Osteoblast (primary cell): ENCODE results near the gene STRN4. TPM values are rescaled to one million over a fixed set of nuclear protein-coding genes. Genes with fewer than 3 reads are reported as not detected.

ENCODE experiments used
- DNase-seq: peaks from one replicate; pipeline ENCODE4 v3.0.0; 2011; ENCODE audit warnings: low spot score, mixed read lengths; ENCODE audit not compliant: insufficient read length; ENCODE audit errors: missing footprints
- H2AFZ ChIP-seq: 2 replicates; pipeline ENCODE4 v1.6.0; 2011; ENCODE audit warnings: mild to moderate bottlenecking, low read length
- H3K27ac ChIP-seq: 2 replicates; pipeline ENCODE4 v1.5.1; 2011; ENCODE audit warnings: mild to moderate bottlenecking, low read depth, low read length, moderate library complexity
- H3K27me3 ChIP-seq: 2 replicates; pipeline ENCODE4 v1.6.0; 2012; ENCODE audit warnings: mild to moderate bottlenecking, control low read depth, inconsistent platforms, low read length, moderate library complexity; ENCODE audit not compliant: insufficient read depth
- H3K36me3 ChIP-seq: 2 replicates; pipeline ENCODE4 v1.5.1; 2011; ENCODE audit warnings: mild to moderate bottlenecking, low read length, control low read depth, moderate library complexity; ENCODE audit not compliant: insufficient read depth
- H3K4me1 ChIP-seq: 2 replicates; pipeline ENCODE4 v1.5.1; 2011; ENCODE audit warnings: mild to moderate bottlenecking, low read length, control low read depth, moderate library complexity; ENCODE audit not compliant: insufficient read depth
- H3K4me2 ChIP-seq: 2 replicates; pipeline ENCODE4 v1.6.0; 2011; ENCODE audit warnings: mild to moderate bottlenecking, low read length; ENCODE audit not compliant: insufficient read depth
- H3K4me3 ChIP-seq: fragments of 200-600 bp; sonication (generic); 3 replicates; pipeline ENCODE4 v1.5.1; 2012; ENCODE audit warnings: mild to moderate bottlenecking, low read length, inconsistent platforms; ENCODE audit not compliant: insufficient read depth
- H3K79me2 ChIP-seq: 2 replicates; pipeline ENCODE4 v1.6.0; 2012; ENCODE audit warnings: mild to moderate bottlenecking, low read length, control low read depth, inconsistent platforms; ENCODE audit not compliant: insufficient read depth
- H3K9me3 ChIP-seq: 2 replicates; pipeline ENCODE4 v1.5.1; 2011; ENCODE audit warnings: low read depth, low read length, control low read depth
- H4K20me1 ChIP-seq: 2 replicates; pipeline ENCODE4 v1.6.0; 2012; ENCODE audit warnings: mild to moderate bottlenecking, low read length, control low read depth; ENCODE audit not compliant: insufficient read depth
- total RNA-seq: library from RNA; depleted of rRNA; stranded (reverse); fragments of >200 nt; gene quantifications from 2 replicates; pipeline ENCODE4 v1.2.3, GENCODE V29; 2012
- TF ChIP-seq, protein P1 (sequence below): IDR thresholded peaks from 2 replicates; pipeline ENCODE4 v1.5.1; 2011; ENCODE audit warnings: mild to moderate bottlenecking, low read depth, low read length, moderate library complexity; ENCODE audit errors: extremely low read depth

Gene STRN4
- total RNA-seq, 1 donor: 56.5 TPM

DNA sequence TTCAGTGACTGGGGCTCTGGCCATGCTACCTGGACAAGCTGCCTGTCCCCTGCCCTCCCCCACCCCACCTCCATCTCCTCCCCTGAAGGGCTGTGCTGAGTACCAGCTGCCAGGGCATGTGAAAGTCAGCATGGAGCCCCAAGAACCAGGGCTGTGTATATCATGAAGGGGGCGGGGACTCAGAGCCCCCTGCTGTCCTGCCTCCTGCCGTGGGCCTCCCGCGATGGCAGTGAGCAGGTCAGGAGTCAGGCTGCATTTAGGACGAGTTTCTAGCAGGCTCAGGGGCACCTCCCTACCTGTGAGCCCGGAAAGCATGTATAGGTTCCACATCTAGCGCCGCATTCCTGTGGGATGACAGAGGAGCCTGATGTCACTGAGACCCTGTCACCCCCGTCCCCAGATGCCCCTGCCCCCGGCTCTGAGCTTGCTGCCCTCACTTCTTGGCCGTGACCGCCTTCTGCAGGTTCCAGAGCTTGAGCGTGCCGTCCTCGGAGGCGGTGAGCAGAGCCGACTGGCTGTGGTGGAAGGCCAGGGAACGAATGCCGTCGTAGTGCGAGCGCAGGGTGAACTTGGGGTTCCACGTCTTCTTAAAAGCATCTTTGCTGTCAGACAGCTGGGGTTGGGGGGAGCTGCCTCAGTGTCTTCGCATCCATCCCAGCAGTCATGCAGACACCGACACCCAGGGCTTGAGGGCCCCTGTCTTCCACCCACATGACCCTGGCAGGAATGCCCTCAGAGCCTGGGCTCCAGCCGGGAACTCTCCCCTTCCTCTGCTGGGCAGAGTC lies 21.0 kb downstream of the STRN4 start:
- H3K4me3 ChIP-seq: no peak overlapping the region
- TF ChIP-seq, protein P1, sequence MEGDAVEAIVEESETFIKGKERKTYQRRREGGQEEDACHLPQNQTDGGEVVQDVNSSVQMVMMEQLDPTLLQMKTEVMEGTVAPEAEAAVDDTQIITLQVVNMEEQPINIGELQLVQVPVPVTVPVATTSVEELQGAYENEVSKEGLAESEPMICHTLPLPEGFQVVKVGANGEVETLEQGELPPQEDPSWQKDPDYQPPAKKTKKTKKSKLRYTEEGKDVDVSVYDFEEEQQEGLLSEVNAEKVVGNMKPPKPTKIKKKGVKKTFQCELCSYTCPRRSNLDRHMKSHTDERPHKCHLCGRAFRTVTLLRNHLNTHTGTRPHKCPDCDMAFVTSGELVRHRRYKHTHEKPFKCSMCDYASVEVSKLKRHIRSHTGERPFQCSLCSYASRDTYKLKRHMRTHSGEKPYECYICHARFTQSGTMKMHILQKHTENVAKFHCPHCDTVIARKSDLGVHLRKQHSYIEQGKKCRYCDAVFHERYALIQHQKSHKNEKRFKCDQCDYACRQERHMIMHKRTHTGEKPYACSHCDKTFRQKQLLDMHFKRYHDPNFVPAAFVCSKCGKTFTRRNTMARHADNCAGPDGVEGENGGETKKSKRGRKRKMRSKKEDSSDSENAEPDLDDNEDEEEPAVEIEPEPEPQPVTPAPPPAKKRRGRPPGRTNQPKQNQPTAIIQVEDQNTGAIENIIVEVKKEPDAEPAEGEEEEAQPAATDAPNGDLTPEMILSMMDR: no peak
- peak; percentile 62 for DNase-seq
- no peaks in the 10 kb centered on the region for H3K27me3 ChIP-seq
- H3K27ac ChIP-seq: no peak overlapping the region
- no peaks in the 10 kb centered on the region for H3K9me3 ChIP-seq
- H3K4me2 ChIP-seq: no peak overlapping the region
- H4K20me1 ChIP-seq: peaks cover 46% of the 10 kb centered on the region
- H2AFZ ChIP-seq: no peak overlapping the region
- peaks cover 93% of the 10 kb centered on the region for H3K36me3 ChIP-seq
- peaks cover 34% of the 10 kb centered on the region for H3K79me2 ChIP-seq
- H3K4me1 ChIP-seq: no peaks in the 10 kb centered on the region

DNA sequence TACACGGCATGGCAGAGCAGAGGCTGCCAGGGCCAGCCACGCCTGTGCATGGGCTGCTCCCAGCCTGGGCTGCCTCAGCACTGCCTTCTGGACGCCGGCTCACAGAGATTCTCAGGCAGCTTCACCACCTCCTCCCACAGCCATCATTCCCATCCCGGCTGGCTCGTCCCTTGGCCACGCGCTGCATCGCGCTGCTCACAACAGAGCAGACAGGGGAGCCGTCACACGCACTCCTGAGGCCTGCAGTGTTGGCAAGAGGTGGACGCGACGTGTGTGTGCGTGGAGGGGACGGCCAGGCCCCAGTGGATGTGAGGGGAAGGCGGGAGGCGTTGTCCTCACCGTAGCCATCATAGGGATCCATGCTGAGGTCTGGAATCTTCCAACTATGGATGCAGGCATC lies 21.8 kb downstream of the STRN4 start:
- DNase-seq: peak; percentile 38
- no peak overlapping the region for H3K4me2 ChIP-seq
- no peak overlapping the region for H3K4me3 ChIP-seq
- no peak overlapping the region for H3K27ac ChIP-seq
- TF ChIP-seq, protein P1: no peak
- no peak overlapping the region for H2AFZ ChIP-seq
- no peaks in the 10 kb centered on the region for H3K4me1 ChIP-seq
- no peaks in the 10 kb centered on the region for H3K9me3 ChIP-seq
- H4K20me1 ChIP-seq: peaks cover 39% of the 10 kb centered on the region
- H3K79me2 ChIP-seq: peaks cover 27% of the 10 kb centered on the region
- no peaks in the 10 kb centered on the region for H3K27me3 ChIP-seq
- H3K36me3 ChIP-seq: peaks cover 89% of the 10 kb centered on the region

- TF ChIP-seq, protein P1: no peak
- Histone ChIP-seq H3K27me3 (no peaks in the 10 kb centered on the region), H3K4me3 (no peak overlapping the region), H2AFZ (no peak overlapping the region), H3K4me2 (no peak overlapping the region), H3K27ac (no peak overlapping the region), H4K20me1 (peaks cover 29% of the 10 kb centered on the region), H3K4me1 (no peaks in the 10 kb centered on the region), H3K36me3 (peaks cover 88% of the 10 kb centered on the region), H3K9me3 (no peaks in the 10 kb centered on the region), H3K79me2 (peaks cover 18% of the 10 kb centered on the region)
- peak; percentile 72 for DNase-seq
Measured at GRCh38 chr19:46723471-46723870, 22.8 kb downstream of the STRN4 start.

GRCh38 chr19:46723023-46723461 lies 23.2 kb downstream of the STRN4 start:
- Histone ChIP-seq H3K4me2 (no peak overlapping the region), H3K79me2 (peaks cover 13% of the 10 kb centered on the region), H3K9me3 (no peaks in the 10 kb centered on the region), H3K27ac (no peak overlapping the region), H3K4me3 (no peak overlapping the region), H3K4me1 (no peaks in the 10 kb centered on the region), H3K36me3 (peaks cover 87% of the 10 kb centered on the region), H2AFZ (no peak overlapping the region), H3K27me3 (no peaks in the 10 kb centered on the region), H4K20me1 (peaks cover 25% of the 10 kb centered on the region)
- DNase-seq: no peak
- TF ChIP-seq, protein P1: no peak
